Astrocyte of the spinal cord (primary cell): ENCODE data around the gene AQP5.

ENCODE experiments used
- DNase-seq: peaks from one replicate; pipeline ENCODE4 v3.0.0; 2011; ENCODE audit warnings: low read depth, low spot score
- H3K4me3 ChIP-seq: 2 replicates; pipeline ENCODE4 v1.5.1; 2011; ENCODE audit warnings: low read depth, mild to moderate bottlenecking, low read length, moderate library complexity
- in situ Hi-C: cut with HindIII; loops from 2 replicates; pipeline ENCODE4 v1.10.0; 2017; ENCODE audit warnings: low sequenced_read_pairs
- TF ChIP-seq, protein P1 (sequence below): IDR thresholded peaks from 2 replicates; pipeline ENCODE4 v1.5.1; 2012; ENCODE audit warnings: low read depth, mild to moderate bottlenecking, low read length, inconsistent platforms

The AQP5 gene

DNA sequence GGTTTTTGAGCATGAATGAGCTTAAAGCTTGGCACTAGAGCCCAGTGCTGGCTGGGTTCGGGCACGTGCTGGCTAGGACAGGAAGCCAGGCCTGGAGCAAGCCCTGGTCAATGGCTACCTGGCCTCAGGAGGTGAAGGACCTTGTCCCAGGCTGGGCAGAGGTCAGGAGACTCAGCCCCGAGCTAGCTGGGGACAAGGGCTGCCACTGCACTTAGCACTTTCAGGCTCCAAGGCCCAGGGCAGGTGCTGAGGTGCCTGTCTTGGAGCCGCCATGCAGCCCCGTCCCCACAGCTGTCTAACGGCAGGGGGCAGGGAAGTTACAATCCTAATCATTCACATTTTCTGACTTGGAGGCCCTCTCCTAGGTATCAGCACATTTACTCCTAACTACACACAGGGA lies 6.8 kb downstream of the AQP5 start:
- TF ChIP-seq, protein P1, sequence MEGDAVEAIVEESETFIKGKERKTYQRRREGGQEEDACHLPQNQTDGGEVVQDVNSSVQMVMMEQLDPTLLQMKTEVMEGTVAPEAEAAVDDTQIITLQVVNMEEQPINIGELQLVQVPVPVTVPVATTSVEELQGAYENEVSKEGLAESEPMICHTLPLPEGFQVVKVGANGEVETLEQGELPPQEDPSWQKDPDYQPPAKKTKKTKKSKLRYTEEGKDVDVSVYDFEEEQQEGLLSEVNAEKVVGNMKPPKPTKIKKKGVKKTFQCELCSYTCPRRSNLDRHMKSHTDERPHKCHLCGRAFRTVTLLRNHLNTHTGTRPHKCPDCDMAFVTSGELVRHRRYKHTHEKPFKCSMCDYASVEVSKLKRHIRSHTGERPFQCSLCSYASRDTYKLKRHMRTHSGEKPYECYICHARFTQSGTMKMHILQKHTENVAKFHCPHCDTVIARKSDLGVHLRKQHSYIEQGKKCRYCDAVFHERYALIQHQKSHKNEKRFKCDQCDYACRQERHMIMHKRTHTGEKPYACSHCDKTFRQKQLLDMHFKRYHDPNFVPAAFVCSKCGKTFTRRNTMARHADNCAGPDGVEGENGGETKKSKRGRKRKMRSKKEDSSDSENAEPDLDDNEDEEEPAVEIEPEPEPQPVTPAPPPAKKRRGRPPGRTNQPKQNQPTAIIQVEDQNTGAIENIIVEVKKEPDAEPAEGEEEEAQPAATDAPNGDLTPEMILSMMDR, result no peak
- in situ Hi-C loops, result no loop called here
- H3K4me3 ChIP-seq, result no peak overlapping the region
- DNase-seq, result no peak

DNA sequence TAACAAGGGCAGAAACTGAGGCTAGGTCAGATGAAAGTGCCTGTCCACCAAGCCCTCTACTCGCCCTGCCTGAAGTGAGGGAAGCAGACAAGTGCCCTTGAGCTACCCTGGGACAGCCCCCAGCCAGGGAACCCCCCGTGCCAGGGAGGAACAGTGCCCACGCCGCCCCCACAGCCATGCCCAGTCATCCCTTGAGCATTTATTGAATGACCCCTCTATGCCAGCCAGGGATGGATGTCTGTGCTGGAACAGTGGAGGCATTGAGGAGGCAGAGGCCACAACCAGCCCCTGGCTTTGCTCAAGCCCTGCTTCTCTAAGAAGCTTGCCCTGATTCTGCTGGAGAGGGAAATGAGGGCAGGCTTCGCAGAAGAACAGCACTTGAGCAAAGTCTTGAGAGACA lies 7.4 kb downstream of the AQP5 start:
- DNase-seq, result no peak
- in situ Hi-C loops, result no loop called here
- TF ChIP-seq, protein P1, result no peak
- no peak overlapping the region for H3K4me3 ChIP-seq

DNA sequence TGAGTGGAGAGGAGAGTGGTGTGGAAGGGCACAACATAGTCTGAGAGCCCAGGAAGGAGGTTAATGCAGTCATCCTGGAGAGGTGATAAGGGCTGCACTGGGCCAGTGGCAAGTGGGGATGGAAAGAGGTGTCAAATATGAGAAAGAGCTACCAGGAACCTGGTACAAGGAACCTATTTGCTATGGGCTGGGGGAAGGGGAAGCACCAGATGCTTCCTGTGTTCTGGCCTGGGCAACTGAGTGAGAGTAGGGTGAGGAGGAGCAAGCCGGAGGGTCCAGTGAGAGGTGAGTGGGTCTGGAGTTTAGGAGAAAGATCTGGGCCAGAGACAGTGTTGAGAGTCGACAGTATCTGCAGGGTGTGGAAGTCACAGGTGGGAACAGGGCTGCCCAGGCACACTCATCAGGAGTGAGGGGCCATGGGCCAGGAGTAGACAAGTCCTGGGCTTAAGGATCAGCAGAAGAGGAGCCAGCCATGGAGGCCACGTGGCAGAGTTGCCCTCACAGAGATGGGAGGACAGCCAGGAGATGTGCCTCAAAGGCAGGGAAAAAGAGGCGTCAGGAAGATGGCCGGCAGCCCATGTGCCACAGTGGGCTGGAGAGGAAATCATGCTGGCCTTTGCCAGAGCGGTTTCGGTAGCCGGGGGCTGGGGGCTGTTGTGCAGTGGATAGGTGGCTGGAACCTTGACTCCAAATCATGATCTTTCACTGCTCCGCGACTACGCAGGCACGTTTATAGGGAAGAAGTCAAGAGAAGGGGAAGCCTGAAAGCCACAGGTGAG lies 8.2 kb downstream of the AQP5 start:
- H3K4me3 ChIP-seq, result no peak overlapping the region
- no peak for DNase-seq
- in situ Hi-C loops, result no loop called here
- TF ChIP-seq, protein P1, result no peak

DNA sequence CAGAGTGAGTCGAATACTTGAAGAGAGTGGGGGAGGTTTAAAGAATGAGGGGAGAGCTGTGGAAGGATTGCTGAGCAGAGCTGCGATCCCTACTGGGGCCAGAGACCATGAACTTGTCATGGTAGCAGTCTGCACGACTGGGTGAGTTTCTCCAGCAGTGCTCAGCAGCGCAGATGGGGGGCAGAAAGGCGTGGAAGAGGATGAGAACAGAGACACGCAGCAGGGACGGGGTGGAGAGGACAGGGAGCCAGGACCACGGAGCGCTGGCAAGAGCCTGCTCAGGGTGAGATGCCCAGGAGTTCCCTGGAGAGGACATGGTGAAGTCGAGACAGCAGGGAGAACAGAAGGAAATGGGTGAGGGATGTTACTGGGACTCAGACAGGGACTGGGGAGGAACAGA lies 9.0 kb downstream of the AQP5 start:
- no peak for DNase-seq
- in situ Hi-C loops, result no loop called here
- no peak overlapping the region for H3K4me3 ChIP-seq
- TF ChIP-seq, protein P1, result no peak

DNA sequence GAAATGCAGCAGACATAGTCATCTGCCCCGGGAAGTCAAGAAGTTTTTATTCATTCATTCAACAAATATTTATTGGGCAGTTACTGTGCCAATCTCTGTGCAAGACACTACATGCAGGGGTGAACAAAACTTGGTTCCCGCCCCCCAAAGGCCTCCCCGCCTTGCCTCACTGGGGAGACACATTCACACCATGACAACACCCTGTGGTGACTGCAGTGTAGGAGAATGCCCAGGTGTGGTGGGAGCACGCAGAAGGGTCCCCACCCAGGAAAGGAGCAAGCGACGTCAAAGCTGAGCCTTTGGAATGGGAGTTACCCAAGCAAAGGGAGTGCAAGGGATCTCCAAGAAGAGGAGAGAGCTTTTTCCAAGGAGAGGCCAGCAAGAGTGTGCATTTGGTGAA lies 9.5 kb downstream of the AQP5 start:
- DNase-seq, result no peak
- no peak overlapping the region for H3K4me3 ChIP-seq
- TF ChIP-seq, protein P1, result no peak
- in situ Hi-C loops, result no loop called here

DNA sequence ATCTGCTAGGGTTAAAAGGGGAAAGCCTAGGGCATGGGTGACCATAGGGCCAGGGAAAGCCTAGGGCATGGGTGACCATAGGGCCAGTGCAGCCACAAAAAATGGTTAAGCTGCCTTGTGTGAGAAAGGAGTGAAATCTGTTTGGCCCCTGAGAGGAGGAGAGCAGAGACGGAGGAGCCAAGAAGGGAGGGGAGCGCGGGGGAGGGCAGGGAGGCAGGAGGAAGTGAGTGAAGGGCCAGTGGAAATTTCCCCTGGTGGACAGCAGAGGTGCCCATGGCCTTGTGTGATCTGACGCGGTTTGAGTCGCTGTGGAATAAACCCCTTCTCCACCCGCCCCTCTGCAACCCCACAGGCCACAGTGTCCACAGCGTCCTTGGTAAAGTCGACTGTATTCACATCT lies 10.5 kb downstream of the AQP5 start:
- DNase-seq, result no peak
- in situ Hi-C loops, result no loop called here
- TF ChIP-seq, protein P1, result no peak
- no peak overlapping the region for H3K4me3 ChIP-seq
